ENCODE data around the gene IQGAP1. TPM values are rescaled to one million over a fixed set of nuclear protein-coding genes. Genes with fewer than 3 reads are reported as not detected.

Gene IQGAP1
- polyA plus RNA-seq, 3 donors: 43.6 to 75.2 (median 54.3) TPM

DNA sequence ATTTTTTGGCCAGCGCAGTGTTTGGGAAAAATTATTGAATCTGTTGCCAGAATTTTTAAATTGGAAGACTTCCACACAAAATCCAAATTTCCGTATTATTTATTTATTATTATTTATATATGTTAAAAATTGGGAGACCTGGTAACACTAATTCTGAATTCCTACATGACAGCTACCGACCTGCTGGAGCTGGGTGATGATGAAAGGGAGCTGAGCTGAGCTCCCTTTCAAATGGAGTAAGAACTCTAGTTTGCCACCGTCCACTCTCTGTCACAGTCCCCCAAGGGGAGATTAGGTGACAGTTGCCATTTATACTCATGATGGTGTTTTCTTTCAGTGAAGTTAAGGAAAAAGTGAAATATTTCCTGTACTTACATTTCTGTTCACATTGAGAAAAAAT, 143.1 kb downstream of the IQGAP1 start:
- H3K27ac ChIP-seq (ENCODE audit: low read depth, low read length): no peak overlapping the region
- 40 to 47% (median 42%) methylated on average over 4 of the region's 4 CpGs for WGBS, 3 donors

DNA sequence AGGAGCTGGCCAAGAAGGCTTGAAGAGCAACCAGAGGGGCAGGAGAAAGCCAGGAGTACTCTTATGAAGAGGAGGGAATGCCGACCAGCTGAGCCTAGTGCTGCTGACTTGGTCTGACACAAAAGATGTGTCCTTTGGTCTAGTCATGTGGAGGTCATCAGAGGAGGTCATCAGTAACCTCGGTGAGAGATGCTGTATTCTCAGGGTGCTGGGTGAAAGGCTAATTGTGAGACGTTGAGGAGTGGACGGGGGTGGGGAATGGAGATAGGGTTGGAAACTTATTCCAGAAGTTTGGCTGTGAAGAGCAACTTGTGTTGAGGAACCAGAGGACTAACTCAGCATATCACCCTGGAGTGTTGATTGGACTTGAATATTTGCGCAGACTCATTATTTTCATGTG, 147.2 kb downstream of the IQGAP1 start:
- 71 to 74% (median 74%) methylated on average over 5 of the region's 5 CpGs for WGBS, 3 donors
- no peak overlapping the region for H3K27ac ChIP-seq (ENCODE audit: low read depth, low read length)

DNA sequence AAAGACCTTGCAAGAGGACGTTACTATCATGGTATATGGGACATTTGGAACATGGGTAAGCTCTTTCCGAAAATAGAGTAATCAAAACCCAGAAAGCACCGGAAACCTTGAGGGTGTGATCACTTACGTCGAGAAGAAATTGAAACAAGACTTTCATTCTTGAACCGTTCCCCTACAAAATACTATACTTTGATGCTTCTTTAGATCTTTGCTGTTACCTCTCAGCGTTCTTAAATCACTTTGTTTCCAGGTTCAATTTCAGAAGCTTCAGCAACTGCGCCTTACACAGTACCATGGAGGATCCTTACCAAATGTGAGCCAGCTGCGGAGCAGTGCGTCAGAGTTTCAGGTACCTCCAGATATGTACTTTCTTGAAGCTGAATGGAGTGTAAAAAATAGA, 151.7 kb downstream of the IQGAP1 start:
- WGBS, 3 donors: 83 to 93% (median 85%) methylated on average over 10 of the region's 10 CpGs
- H3K27ac ChIP-seq (ENCODE audit: low read depth, low read length): no peak overlapping the region

DNA sequence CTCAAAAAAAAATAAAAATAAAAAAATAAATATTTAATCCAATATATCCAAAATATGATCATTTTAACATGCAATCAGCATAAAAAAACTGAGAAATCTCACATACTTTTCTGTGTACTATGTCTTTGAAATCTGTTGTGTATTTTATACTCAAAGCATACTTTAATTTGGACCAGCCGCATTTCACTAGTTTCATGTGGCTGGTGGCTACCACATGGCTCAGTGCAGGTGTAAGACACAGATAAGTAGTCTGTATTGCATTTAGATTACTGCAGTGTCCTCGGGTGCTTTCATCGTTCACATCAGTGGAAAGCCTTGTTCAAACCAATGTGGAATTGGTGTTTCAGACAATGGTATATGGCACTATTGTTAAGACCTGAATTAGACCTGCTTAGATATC, 152.7 kb downstream of the IQGAP1 start:
- H3K27ac ChIP-seq (ENCODE audit: low read depth, low read length): no peak overlapping the region
- WGBS, 3 donors: 84 to 88% (median 86%) methylated on average over 3 of the region's 3 CpGs

DNA sequence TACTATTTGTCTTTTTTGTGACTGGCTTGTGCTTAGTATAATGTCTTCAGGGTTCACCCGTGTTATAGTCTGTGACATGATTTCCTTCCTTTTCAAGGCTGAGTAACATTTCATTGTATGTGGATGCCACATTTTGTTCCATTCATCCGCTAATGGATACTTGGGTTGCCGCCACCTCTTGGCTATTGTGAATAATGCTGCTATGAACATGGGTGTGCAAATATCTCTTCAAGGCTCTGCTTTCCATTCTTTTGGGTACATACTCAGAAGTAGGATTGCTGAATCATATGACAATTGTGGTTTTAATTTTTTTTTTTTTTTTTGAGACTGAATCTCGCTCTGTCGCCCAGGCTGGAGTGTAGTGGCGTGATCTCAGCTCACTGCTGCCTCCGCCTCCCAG, 157.1 kb downstream of the IQGAP1 start:
- 87 to 92% (median 87%) methylated on average over 7 of the region's 7 CpGs for WGBS, 3 donors
- no peak overlapping the region for H3K27ac ChIP-seq (ENCODE audit: low read depth, low read length)

DNA sequence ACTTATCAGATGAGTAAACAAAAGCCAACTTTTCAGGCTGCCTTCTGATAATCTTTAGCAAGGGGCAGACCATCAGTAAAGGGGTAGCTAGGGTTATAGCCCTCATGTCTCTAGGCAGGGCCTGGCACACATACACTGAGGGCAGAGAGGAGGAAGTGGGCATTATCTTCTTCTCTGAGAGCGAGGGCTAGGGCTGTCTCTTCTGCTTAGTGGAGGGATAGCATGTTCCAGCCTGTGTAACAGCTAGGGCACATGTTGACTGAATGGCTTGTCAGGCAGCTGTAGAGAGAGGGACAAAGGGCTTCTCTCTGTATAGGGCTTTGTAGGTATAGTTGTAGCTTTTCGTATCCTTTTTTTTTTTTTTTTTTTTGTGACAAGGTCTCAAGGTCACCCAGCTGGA, 159.5 kb downstream of the IQGAP1 start:
- WGBS, 3 donors: 59 to 90% (median 69%) methylated on average over 2 of the region's 2 CpGs
- H3K27ac ChIP-seq (ENCODE audit: low read depth, low read length): no peak overlapping the region

DNA sequence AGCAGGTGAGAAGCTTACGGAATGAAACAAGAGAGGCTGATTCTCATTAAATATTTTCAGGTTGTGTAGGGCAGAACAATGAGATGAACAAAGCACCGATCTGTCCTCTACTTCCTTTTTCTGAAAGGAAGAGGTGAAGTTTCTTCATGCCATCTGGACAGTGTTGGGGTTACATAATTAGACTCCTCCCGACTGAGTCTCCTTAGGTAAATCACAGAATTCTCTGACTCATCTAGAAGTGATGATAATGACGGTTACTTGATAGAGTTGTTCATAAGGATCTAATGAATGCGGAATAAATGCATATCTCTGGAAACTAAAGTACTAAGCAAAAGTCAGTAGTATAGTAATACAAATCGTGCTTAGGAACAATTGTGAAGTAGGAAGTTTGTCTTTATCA, 162.9 kb downstream of the IQGAP1 start:
- no peak overlapping the region for H3K27ac ChIP-seq (ENCODE audit: low read depth, low read length)
- WGBS, 3 donors: 58 to 89% (median 69%) methylated on average over 6 of the region's 6 CpGs

Other genes starting within 250 kb of the IQGAP1 start
- gene SEMA4B, start 186.9 kb upstream of the IQGAP1 start, polyA plus RNA-seq: 10 to 100 TPM in 2 of 3 donors, 1 to 10 TPM in 1; 4.7 to 39.1 (median 23.3) TPM
- gene CIB1, start 154.3 kb upstream of the IQGAP1 start, polyA plus RNA-seq: 100 to 1,000 TPM; 105 to 188 (median 112) TPM
- gene GDPGP1, start 154.0 kb upstream of the IQGAP1 start, polyA plus RNA-seq: 1 to 10 TPM; 2.6 to 3.7 (median 2.8) TPM
- gene TTLL13, start 138.7 kb upstream of the IQGAP1 start, polyA plus RNA-seq: under 1 TPM in 1 of 3 donors, not detected in 2; 0.08 TPM
- 10 to 100 TPM; 25.0 to 91.9 (median 64.1) TPM for gene NGRN, start 122.6 kb upstream of the IQGAP1 start, polyA plus RNA-seq
- 1 to 10 TPM in 1 of 3 donors, under 1 TPM in 1, not detected in 1; 0.24 to 1.1 TPM for gene ZNF774, start 36.0 kb upstream of the IQGAP1 start, polyA plus RNA-seq
- gene CRTC3, start 141.7 kb downstream of the IQGAP1 start, polyA plus RNA-seq: 10 to 100 TPM in 2 of 3 donors, 1 to 10 TPM in 1; 6.4 to 24.0 (median 15.4) TPM

Measured in adipose tissue (tissue), 3 donors.